Measurements from ENCODE around the gene CAMK2A. TPM values are rescaled to one million over a fixed set of nuclear protein-coding genes. Genes with fewer than 3 reads are reported as not detected.

CAMK2A gene
- total RNA-seq, 4 donors from 2014 or later = 0.32 to 0.82 TPM; not detected in 2

GRCh38 chr5:150309101-150309885, 19.7 kb upstream of the CAMK2A start:
- Histone ChIP-seq H3K27me3 (peaks cover under 1% of the 10 kb centered on the region), H3K9me3 (no peaks in the 10 kb centered on the region), H3K4me1 (peaks cover 0 to 2% (median 0%) of the 10 kb centered on the region in 4 donors), H3K27ac (no peak overlapping the region), H3K4me3 (no peak overlapping the region), H3K36me3 (no peaks in the 10 kb centered on the region)
- DNase-seq = no peak
- in situ Hi-C loops (cut with MboI; ENCODE audit: low pct_ligation_motif_present in 1 of 4, low pct_unique_long_range_greater_than_20kb in 1 of 4, low sequenced_read_pairs in 3 of 4) (no loop called here), intact Hi-C loops (cut with DNase I; ENCODE audit: low total_unique reads) (no loop called here)
- 60 to 78% methylated on average over 1 to 7 of the region's 7 CpGs for WGBS, 2 donors (ENCODE audit: low coverage in 1 of 2)
- TF ChIP-seq, protein P1, sequence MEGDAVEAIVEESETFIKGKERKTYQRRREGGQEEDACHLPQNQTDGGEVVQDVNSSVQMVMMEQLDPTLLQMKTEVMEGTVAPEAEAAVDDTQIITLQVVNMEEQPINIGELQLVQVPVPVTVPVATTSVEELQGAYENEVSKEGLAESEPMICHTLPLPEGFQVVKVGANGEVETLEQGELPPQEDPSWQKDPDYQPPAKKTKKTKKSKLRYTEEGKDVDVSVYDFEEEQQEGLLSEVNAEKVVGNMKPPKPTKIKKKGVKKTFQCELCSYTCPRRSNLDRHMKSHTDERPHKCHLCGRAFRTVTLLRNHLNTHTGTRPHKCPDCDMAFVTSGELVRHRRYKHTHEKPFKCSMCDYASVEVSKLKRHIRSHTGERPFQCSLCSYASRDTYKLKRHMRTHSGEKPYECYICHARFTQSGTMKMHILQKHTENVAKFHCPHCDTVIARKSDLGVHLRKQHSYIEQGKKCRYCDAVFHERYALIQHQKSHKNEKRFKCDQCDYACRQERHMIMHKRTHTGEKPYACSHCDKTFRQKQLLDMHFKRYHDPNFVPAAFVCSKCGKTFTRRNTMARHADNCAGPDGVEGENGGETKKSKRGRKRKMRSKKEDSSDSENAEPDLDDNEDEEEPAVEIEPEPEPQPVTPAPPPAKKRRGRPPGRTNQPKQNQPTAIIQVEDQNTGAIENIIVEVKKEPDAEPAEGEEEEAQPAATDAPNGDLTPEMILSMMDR (IDR thresholded peaks at IDR 0.05) = no peak
- no peak for TF ChIP-seq POLR2A (IDR thresholded peaks at IDR 0.05)
- no peak for TF ChIP-seq EP300 (IDR thresholded peaks at IDR 0.05; ENCODE audit: low read depth)
- no peak for TF ChIP-seq POLR2AphosphoS5 (IDR thresholded peaks at IDR 0.05)

- H3K36me3 ChIP-seq = no peaks in the 10 kb centered on the region
- WGBS, 2 donors (ENCODE audit: low coverage in 1 of 2) = 66 to 77% methylated on average over 4 to 11 of the region's 11 CpGs
- H3K27me3 ChIP-seq = peaks cover 14% of the 10 kb centered on the region
- in situ Hi-C loops (cut with MboI; ENCODE audit: low pct_ligation_motif_present in 1 of 4, low pct_unique_long_range_greater_than_20kb in 1 of 4, low sequenced_read_pairs in 3 of 4) (no loop called here), intact Hi-C loops (cut with DNase I; ENCODE audit: low total_unique reads) (no loop called here)
- no peak for DNase-seq
- H3K9me3 ChIP-seq = no peaks in the 10 kb centered on the region
- no peak overlapping the region for H3K27ac ChIP-seq
- TF ChIP-seq, protein P1 (IDR thresholded peaks at IDR 0.05) = no peak
- no peak for TF ChIP-seq EP300 (IDR thresholded peaks at IDR 0.05; ENCODE audit: low read depth)
- TF ChIP-seq POLR2A (IDR thresholded peaks at IDR 0.05) = no peak
- no peak for TF ChIP-seq POLR2AphosphoS5 (IDR thresholded peaks at IDR 0.05)
- no peak overlapping the region for H3K4me3 ChIP-seq
- peaks cover 0 to 15% (median under 1%) of the 10 kb centered on the region in 4 donors for H3K4me1 ChIP-seq
Measured at GRCh38 chr5:150307617-150308426, 18.2 kb upstream of the CAMK2A start.

DNA sequence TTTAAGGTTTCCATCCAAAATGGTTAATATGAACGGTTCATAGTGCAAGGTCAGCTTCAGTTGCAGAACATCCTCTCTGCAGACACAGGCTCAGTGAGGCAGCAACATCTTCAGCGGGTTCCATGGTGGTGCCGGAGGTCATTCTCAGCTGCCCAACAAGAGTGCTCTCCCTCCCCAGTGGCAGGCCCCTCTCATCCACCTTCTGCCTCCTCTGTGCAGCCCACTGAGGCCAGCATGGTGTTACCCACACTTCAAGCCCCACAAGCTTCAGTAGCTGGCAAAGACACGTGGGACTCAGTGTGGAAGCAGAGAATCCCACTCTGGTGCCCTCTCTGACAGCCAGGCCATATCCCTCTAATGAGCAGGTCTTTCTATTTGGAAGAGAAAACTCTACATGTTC, 17.2 kb upstream of the CAMK2A start:
- Histone ChIP-seq H3K9me3 (no peaks in the 10 kb centered on the region), H3K4me3 (no peak overlapping the region), H3K36me3 (no peaks in the 10 kb centered on the region), H3K27me3 (peaks cover 24% of the 10 kb centered on the region), H3K4me1 (peaks cover 0 to 25% (median 8%) of the 10 kb centered on the region in 4 donors), H3K27ac (no peak overlapping the region)
- no peak for DNase-seq
- 70 to 96% methylated on average over 2 to 4 of the region's 4 CpGs for WGBS, 2 donors (ENCODE audit: low coverage in 1 of 2)
- in situ Hi-C loops (cut with MboI; ENCODE audit: low pct_ligation_motif_present in 1 of 4, low pct_unique_long_range_greater_than_20kb in 1 of 4, low sequenced_read_pairs in 3 of 4) (no loop called here), intact Hi-C loops (cut with DNase I; ENCODE audit: low total_unique reads) (no loop called here)
- TF ChIP-seq POLR2A (IDR thresholded peaks at IDR 0.05) (no peak), EP300 (IDR thresholded peaks at IDR 0.05; ENCODE audit: low read depth) (no peak), POLR2AphosphoS5 (IDR thresholded peaks at IDR 0.05) (no peak)
- TF ChIP-seq, protein P1 (IDR thresholded peaks at IDR 0.05) = no peak

DNA sequence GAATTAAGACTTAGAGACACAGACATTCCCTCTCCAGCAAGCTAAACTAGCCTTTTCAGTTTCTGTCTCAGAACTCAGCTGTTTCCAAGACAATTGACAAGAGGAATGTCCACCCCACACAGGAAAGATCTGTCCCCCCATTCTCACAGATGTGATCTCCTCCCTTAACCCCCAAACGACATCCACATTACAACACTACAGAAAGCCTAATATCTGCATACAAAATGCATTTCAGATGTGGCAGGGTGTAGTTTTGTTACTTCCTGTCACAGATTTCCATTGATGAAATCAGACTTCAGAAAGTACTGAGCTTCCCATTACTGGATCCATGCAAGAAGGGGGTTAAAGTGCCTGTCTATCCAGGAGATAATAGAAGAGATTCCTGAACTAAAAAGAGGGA, 16.0 kb upstream of the CAMK2A start:
- Histone ChIP-seq H3K36me3 (no peaks in the 10 kb centered on the region), H3K4me1 (peaks cover 0 to 27% (median 8%) of the 10 kb centered on the region in 4 donors), H3K27me3 (peaks cover 36% of the 10 kb centered on the region), H3K9me3 (no peaks in the 10 kb centered on the region), H3K27ac (peak overlapping the region in 1 of 4 donors; percentile 17), H3K4me3 (no peak overlapping the region)
- no peak for TF ChIP-seq POLR2A (IDR thresholded peaks at IDR 0.05)
- TF ChIP-seq EP300 (IDR thresholded peaks at IDR 0.05; ENCODE audit: low read depth) = no peak
- TF ChIP-seq, protein P1 (IDR thresholded peaks at IDR 0.05) = no peak
- TF ChIP-seq POLR2AphosphoS5 (IDR thresholded peaks at IDR 0.05) = no peak
- in situ Hi-C loops (cut with MboI; ENCODE audit: low pct_ligation_motif_present in 1 of 4, low pct_unique_long_range_greater_than_20kb in 1 of 4, low sequenced_read_pairs in 3 of 4) = no loop called here
- intact Hi-C loops (cut with DNase I; ENCODE audit: low total_unique reads) = no loop called here
- DNase-seq = no peak
- WGBS, 2 donors (ENCODE audit: low coverage in 1 of 2) = 33 to 58% methylated on average over 1 of the region's 1 CpG

Measured in transverse colon (tissue), 4 donors.